Embryonic facial prominence (tissue), 1 donor: ENCODE data around the gene MARCHF5.

Experiments used
- DNase-seq: peaks from one replicate; pipeline ENCODE4 v3.0.0-alpha.2; 2016; ENCODE audit errors: extremely low spot score

Gene MARCHF5, protein sequence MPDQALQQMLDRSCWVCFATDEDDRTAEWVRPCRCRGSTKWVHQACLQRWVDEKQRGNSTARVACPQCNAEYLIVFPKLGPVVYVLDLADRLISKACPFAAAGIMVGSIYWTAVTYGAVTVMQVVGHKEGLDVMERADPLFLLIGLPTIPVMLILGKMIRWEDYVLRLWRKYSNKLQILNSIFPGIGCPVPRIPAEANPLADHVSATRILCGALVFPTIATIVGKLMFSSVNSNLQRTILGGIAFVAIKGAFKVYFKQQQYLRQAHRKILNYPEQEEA

DNA sequence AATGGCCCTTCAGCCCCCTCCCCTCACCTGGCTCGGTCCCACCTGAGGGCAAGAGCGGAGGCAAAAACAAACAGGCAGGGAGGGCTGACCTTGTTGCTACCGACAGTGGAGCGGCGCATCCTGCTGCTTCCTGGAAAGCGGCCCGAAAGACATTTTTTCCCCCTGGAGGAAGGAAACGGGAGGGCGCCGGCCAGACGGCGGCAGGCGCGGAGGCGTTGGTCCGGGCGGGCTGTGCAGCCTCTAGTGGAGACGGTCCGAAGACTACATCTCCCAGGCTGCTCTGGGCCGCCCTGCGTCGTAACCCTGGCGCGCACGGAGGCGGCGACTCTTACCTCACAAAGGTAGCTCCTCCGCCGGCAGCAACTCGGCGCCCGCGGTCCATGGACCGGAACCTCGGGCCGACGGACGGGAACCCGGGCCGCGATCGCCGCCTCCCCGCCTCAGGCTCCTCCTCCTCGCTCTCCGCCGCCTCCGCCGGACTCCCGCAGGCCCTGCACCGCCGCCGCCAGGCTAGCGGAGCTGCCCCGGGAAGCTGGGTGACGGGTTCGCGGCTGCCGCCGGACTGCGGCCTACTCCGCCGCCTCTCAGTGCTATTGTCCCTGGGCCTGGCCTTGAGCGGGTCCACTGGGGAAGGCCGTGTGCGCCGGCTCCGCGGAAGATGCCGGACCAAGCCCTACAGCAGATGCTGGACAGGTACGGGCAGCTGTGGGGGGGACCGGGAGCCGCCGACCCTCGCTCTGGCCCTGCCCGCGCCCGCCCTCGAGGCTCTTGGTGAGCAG, at the start of gene MARCHF5, which contains the start of gene CPEB3:
Gene MARCHF5 (plus strand): TSS at position 331 of the 779 bp plus-strand sequence. CDS start 328 bp downstream, at position 659.
Gene CPEB3 (minus strand): TSS at position 242 of the 779 bp plus-strand sequence. CDS start 50,728 bp downstream, outside the sequence.
- DNase-seq = peak; percentile 92

DNA sequence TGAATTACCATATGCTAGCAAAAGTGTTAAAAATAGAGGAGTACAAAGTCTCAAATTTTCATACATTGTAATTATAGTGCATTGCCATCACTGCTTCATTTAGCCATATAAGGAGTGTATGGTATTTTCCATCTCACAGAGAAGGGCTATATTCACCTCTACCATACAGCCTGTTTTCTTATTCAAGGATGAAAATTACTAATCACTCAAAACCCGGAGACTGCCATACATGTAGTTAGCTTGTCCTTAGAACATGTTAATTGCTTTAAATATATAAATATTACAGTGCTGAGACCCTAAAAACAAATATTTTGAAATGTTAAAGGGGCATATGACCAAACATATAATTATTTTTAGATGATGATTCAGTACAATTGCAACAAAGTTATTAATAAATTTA, 49.5 kb upstream of the MARCHF5 start:
- DNase-seq = no peak

DNA sequence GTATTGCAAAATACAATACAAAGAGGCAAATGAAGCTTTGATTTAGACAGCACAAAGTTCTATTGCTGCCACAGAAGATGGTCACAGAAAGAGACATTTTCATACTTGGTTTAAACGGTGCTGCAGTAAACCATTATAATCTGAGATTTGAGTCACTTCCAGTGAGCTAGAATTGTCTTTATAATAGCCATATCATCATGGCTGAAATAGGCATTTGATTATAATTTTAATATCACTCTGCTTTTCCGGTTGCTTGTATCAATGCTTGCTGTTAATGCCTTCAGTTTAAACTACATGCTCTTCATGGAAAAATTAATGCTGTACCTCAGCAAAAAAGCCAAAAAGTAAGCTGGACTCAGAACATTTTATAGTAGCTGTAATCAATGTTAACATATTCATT, 48.6 kb upstream of the MARCHF5 start:
- no peak for DNase-seq

DNA sequence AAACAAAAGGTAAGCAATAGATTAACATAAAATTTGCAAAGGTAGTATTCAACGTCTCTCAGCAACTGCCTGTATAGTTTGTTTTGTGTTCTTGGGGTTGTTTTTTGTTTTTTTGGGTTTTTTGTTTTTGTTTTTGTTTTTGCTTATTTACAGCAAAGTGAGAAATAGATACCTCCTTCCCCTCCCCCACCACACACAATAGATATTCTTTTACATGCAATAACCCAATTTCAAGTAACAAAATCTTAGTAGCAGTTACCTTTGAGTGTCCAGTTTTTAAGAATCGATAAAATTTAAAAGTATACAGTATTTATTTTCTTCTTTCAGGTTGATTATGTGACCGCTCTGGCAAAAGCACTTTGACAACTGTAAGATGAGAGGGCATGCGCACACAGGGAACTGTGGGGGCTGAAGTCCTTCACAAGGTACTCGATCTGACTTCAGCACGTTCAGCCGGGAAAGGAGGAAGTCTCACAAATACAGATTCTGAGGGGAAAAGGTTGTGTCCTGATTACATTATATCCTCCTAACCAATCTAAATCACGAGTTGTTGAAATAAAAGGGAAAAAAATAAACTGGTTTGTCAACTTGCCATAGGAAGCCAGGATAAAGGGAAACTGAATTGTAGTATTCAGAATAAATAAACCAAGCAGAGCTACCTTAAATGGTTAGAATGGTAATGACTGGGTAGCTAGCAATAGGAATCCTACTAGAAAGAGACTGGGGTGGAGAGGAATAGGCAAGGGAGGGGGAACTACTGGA, 47.9 kb upstream of the MARCHF5 start:
- DNase-seq = peak; percentile 40

DNA sequence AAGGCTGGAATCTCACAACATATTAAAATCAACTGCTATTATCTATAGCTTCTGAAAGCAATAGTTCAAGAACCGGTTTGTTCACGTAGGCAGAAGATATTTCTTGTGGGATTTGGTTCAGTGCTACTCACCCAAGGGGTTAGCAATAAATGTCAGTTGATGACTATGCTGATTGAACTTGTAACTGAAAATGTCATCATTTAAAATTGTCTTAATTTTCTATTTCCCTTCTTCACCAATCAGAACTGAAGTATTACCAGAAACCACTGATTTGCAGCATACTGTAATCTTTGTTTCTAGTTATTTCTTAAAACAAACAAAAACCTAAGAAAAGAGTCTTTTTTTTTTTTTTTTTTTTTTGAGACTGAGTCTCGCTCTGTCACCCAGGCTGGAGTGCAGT, 46.2 kb upstream of the MARCHF5 start:
- no peak for DNase-seq

DNA sequence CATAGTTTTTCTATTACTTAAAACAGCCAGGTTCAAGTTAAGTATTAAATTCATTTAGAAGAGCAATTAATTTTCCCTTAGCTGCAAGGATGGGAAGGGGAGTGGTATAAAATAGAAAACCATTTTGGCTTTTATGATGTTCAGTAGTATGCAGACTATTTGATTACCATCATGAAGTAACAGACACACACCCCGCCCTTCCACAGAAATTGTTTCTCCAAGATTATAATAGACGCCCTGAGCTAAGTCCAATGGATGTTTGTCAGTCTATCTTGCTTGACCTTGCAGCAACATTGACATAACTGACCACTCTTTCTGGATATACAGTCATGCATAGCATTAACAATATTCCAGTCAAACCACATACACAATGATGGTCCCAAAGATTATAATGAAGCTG, 42.4 kb upstream of the MARCHF5 start:
- DNase-seq = no peak

DNA sequence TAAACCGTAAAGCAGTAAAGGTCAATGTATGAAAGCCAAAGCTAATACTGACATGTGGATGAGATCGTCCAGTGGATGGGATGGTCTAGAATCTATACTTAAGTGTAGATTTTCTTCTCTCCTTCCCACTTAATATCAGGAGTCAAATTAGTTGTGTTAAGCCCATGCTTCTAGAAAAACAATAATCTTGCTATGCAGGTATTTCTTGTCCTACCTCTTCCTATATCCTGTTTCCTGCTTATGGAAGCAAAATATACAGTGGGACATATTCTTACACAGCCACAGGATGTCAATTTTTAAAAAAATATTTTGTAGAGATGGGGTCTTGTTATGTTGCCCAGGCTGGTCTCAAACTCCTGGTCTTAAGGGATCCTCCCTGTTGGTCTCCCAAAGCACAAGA, 27.6 kb upstream of the MARCHF5 start:
- DNase-seq = no peak

DNA sequence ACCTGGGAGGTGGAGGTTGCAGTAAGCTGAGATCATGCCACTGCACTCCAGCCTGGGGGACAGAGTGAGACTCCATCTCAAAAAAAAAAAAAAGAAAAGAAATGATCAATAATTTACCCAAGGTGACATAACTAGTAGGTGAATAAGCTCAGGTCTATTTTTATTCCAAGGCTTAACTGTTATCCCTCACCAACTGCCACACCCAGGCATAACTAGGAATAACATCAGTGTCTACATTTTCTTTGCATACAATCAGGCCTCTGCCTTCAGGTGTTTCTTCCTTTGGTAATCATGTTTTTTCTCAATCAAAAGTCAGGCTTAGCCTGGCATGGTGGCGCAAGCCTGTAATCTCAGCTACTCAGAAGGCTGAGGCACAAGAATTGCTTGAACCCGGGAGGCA, 26.7 kb upstream of the MARCHF5 start:
- no peak for DNase-seq

DNA sequence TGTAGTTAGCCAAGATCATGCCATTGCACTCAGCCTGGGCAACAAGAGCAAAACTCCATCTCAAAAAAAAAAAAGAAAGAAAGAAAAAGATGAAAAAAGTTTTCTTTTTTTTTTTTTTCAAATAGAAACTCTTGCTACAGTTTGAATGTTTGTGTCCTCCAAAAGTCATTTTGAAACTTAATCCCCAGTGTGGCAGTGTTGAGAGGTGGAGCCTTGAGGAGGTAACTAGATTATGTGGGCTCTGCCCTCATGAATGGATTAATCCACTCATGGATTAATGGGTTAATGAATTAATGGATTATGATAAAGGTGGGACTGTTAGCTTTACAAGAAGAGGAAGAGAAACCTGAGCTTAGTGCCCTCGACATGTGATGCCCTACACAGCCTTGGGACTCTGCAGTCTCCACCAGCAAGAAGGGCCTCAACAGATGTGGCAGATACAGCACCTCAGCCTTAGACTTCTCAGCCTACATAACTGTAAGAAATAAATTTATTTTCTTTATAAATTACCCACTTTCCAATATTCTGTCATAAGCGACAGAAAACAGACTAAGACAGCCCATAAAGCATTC, 25.2 kb upstream of the MARCHF5 start:
- DNase-seq = no peak

DNA sequence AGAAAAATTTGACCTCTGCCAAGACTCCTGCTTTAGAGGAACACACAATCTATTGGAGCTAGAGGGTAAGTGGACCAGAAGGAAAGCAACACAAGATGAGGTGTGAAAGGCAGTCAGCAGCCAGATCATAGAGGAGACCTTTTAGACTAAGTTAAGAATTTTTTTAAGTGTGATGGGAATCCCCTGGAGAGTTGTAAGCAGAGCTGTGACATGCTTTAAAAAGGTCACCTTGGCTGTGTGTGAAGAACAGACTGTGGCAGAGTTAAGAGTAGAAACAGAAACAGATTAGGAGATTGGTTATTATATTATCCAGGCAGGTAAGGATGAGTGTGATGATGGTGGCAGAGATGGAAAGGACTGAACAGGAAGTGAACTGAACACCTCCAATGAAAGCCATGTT, 23.6 kb upstream of the MARCHF5 start:
- no peak for DNase-seq

DNA sequence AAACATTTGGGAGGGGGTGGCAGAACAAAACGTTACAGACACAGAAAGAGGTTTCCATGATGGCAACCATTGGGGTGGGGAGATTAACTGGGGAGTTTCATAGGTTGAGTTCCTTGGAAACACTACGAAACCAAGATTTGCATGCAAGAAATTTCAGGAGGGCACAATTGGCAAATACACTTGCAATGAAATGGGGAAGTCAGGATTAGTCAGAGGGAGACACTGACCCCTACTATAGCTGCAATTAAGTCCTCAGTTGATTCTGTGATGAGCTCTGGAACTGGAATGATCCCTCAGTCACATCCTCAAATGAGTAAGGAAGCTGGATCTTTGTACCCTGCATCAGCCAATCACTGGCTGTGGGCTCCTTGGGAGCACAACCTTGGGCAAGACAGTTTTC, 22.2 kb upstream of the MARCHF5 start:
- DNase-seq = no peak

DNA sequence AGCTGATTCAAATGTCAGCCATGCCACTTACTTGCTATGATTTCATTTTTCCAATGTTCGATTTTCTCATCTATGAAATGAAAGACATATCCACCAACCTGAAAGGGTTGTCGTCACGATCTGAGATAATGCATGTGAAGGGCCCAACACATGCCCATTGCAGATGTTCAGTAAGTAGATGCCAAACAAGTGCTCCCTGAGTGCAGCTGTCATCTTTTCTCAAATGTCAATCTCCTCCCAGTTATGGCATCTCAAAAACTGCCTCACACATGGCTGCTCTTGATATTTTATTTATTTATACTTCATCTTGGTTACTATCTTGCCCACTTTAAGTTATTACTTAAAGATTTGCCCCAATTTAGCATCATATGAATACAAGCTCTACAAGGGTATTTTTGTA, 16.9 kb upstream of the MARCHF5 start:
- no peak for DNase-seq

DNA sequence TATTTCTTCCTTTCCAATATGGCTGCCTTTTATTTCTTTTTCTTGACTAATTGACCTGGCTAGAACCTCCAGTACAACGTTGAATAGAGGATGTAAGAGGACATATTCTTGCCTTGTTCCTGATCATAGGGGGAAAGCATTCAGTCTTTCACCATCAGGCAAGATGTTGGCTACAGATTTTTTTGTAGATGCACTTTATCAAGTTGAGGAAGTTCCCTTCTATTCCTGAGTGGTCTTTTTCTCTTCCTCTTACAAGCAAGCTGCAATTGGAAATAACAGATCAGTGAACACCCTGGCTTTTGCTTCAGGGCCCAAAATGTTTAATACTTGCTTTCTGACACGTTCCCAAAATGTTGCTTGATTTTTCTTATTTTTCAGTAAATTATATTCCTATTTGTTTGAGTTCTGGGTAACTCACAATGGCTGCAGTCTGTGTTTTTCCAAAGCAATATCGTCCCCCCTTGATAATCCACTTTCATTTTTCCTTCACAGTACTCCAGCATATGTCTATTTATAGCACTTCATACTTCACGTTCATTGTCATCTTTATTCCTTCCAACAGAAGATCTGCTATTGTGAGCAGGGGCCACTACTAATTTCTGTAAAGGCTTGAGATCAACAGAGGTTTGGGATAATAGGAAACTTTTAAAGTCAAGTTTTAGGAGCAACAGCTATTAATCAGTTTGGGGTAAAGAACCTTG, 11.8 kb upstream of the MARCHF5 start:
- no peak for DNase-seq

DNA sequence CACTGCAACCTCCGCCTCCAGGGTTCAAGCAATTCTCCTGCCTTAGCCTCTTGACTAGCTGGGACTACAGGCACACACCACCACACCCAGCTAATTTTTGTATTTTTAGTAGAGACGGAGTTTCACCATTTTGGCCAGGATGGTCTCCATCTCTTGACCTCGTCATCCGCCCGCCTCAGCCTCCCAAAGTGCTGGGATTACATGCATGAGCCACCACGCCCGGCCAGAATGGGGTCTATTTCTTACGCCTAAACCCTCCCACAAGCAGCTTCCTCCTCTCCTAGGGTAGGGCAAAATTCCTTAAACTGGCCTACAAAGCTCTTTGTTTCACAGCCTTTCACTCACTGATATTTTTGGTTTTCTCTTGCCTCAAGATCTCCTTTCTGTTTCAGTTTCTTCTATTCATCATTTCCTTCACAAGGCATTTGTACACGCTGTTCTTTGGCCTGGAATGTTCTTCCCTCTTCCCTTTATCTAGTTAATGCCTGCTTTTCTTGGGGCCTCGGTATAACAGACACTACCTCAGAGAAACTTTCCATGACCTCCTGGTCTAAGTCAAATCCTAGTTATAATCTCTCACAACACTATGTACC, 6.8 kb upstream of the MARCHF5 start:
- DNase-seq = no peak

DNA sequence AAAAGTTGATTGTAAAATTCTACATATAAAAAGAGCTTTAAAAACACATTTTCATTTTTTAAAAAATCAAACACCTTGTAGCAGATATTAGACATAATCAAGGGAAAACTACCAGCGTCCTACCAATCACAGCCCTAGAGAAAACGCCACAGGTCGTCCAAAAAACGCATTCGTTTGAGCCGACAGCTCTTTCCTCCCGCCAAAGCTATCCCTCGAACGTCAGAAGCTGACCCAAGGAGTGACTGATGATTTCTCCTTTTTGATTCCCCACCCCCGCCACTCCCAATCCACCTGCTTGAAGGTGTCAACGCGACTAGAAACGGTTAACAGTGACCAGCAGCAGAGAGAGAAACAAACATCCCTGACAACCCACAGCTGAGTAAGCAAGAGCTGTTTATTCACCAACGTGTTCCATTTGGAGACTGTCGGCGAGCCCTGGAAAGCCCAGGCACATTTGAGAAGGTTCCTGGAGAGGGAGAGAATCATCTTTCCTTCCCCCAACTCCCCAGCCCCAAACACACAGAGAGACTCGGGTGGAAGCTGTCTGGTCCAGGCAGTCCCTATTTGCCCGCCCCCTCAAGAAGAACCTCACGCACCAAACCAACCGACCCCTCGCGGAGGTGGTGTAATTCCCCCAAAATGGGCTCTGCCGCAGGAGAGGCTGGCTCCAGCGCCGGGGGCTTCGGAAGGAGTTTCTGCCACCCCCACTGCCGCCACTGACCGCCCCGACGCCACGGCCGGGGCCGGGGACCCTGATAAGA, 711 bp upstream of the MARCHF5 start:
- DNase-seq = no peak

DNA sequence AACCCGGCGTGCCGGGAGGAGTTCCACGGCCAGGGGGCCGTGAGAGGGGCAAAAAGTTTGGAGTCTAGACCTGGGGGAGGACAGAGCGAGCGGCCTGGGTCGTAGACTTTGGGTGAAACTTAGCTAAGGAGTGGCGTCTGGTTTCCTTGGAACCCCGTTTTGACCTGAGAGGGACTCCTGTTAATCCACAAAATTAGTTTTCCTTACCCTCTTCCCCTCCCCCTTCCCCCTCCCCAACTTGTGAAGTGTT, 574 bp downstream of the MARCHF5 start:
- DNase-seq = no peak

DNA sequence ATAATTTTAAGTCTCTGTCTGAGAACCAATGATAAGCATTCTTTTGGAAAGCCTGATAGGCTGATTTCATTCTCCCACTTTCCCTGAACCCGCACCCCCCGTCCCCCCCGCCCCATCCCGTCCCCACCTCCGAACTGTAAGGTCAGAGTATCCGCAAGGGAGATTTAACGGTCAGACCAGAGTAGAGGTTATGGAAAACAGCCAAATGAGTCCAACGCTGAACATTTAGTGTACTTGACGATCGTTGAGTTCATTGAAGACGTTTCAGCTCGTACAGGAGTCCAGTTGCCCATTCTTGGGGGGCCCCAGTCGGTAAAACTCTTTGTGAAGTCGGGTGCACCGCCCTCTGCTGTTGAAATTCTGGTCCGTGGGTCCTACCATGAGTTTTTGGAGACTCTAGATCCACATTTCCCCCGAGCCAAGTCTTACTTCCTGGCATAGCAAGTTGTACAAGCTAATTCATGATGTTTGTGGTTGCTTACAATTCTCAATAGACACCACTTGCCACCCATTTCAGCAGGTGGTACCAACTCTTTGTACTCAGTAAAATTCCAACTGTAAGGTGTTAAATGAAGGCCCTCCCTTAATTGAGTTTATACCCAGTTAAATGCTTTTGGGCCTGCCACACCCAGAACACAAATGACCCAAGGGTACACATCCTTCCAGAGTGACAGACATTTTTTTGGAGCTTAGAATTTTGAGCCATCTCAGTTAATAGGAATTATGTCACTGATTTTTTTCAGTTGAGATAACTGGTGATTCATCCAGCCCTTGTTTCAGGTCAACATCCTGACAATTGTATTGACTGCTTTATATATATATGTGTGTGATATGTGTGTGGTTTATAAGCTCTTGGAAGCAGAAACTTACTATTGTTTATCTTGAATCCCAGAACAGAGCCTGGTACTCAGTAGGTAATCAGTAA, 1.2 kb downstream of the MARCHF5 start:
- DNase-seq = peak; percentile 12

DNA sequence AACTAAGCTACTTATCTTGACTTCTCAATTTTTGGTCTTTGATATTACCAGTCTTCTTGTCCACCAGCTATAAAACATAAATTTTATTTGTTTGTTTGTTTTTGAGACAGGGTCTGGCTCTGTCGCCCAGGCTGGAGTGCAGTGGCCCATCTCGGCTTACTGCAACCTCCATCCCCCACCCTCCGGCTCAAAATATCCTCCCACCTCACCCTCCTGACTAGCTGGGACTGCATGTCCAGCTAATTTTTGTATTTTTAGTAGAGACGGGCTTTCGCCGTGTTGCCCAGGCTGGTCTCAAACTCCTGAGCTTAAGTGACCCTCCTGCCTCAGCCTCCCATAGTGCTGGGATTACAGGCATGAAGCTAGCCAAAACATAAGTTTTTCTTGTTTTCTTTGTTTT, 7.5 kb downstream of the MARCHF5 start:
- DNase-seq = no peak

DNA sequence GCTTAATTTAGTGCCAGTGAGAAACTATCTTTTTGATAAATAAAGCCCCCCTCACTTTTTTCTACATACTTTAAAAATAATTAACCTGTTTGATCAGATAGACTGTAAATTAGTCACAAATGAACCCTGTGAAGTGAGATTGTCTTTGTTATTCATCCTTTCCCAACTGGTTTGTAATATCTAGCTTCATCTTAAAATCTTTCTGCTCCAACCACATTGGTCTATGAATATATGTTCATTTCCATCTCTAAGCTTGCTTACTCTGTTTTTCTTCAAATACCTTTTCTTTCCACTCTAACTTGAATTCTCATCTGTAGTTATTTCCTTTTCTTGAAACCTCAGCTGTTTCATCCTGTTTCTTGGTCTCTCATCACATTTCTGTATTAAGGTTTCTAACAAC, 12.1 kb downstream of the MARCHF5 start:
- DNase-seq = no peak

DNA sequence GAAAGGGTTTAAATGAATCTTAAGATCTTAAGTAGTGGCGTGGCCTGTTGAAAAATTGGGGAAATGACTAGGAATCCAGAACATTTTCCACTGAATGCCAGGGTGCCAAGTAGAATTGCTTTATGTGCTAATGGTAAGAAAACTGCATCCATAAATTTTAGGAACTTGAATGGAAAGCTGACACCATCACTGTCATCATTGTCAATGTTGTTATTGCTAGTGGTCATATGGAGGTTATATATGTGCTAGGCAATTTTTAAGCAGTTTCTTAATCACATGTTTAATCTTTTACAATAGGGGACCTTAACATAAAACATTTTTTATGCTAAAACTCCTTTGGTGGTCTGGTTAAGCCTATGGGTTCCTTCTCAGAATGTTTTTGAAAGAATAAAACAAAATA, 13.1 kb downstream of the MARCHF5 start:
- DNase-seq = no peak
